Activated CD4-positive, alpha-beta T cell treated with anti-CD3 and anti-CD28 coated beads for 1 hour (primary cell): ENCODE results near the gene SUPT5H.
A peak's percentile ranks its signal among the peaks of the same experiment; 100 is the strongest.

Experiments
- DNase-seq: peaks from one replicate; pipeline ENCODE4 v3.0.0-alpha.2; 2020

Gene SUPT5H

GRCh38 chr19:39498798-39499642, 53.6 kb downstream of the SUPT5H start, which contains the start of gene DLL3:
Gene DLL3, plus strand, starts transcription at chr19:39498947. Its CDS starts 28 bp downstream, at chr19:39498975.
- DNase-seq: no peak

- no peak for DNase-seq
These were observed 54.5 kb downstream of the SUPT5H start for GRCh38 chr19:39499932-39500331.

GRCh38 chr19:39500543-39500942, 55.2 kb downstream of the SUPT5H start:
- no peak for DNase-seq

- no peak for DNase-seq
These were observed 56.0 kb downstream of the SUPT5H start for GRCh38 chr19:39501340-39501739.

- peak; percentile 67 for DNase-seq
These were observed 57.4 kb downstream of the SUPT5H start for GRCh38 chr19:39502640-39503417.

- no peak for DNase-seq
These were observed 61.2 kb downstream of the SUPT5H start for GRCh38 chr19:39506598-39506943.

GRCh38 chr19:39506944-39507714, 61.7 kb downstream of the SUPT5H start:
- DNase-seq: peak; percentile 21

GRCh38 chr19:39507715-39508364, 62.5 kb downstream of the SUPT5H start:
- DNase-seq: no peak

- DNase-seq: no peak
These were observed 63.2 kb downstream of the SUPT5H start for GRCh38 chr19:39508629-39509028.

- DNase-seq: no peak
These were observed 63.9 kb downstream of the SUPT5H start for GRCh38 chr19:39509233-39509632.

- no peak for DNase-seq
These were observed 67.6 kb downstream of the SUPT5H start for GRCh38 chr19:39512988-39513387.

GRCh38 chr19:39514840-39515550, 69.6 kb downstream of the SUPT5H start, which contains the start of gene SELENOV:
Gene SELENOV, plus strand, starts transcription at chr19:39515139. Its CDS starts 74 bp downstream, at chr19:39515213.
- no peak for DNase-seq

- no peak for DNase-seq
These were observed 70.3 kb downstream of the SUPT5H start for GRCh38 chr19:39515551-39516191.

GRCh38 chr19:39516270-39516669, 70.9 kb downstream of the SUPT5H start:
- DNase-seq: no peak

- DNase-seq: no peak
These were observed 72.0 kb downstream of the SUPT5H start for GRCh38 chr19:39517432-39517831.

GRCh38 chr19:39518458-39518857, 73.1 kb downstream of the SUPT5H start:
- no peak for DNase-seq

GRCh38 chr19:39518975-39519374, 73.6 kb downstream of the SUPT5H start:
- no peak for DNase-seq

- DNase-seq: no peak
These were observed 75.4 kb downstream of the SUPT5H start for GRCh38 chr19:39520541-39521484.

- DNase-seq: no peak
These were observed 79.1 kb downstream of the SUPT5H start for GRCh38 chr19:39524495-39524894.

- no peak for DNase-seq
These were observed 79.8 kb downstream of the SUPT5H start for GRCh38 chr19:39525205-39525604.
